ENCODE results near the gene ADGRG1. TPM values are rescaled to one million over a fixed set of nuclear protein-coding genes. Genes with fewer than 3 reads are reported as not detected.

Gene ADGRG1
- total and polyA plus RNA-seq, 8 donors: 36.4 to 102 (median 79.1) TPM

GRCh38 chr16:57667048-57667525 is 38.7 kb downstream of the ADGRG1 start:
- H3K4me1 ChIP-seq: no peaks in the 10 kb centered on the region
- H3K9me3 ChIP-seq: no peaks in the 10 kb centered on the region
- H3K27me3 ChIP-seq: no peaks in the 10 kb centered on the region
- no peak for FAIRE-seq
- ATAC-seq: peak in 3 of 4 donors; percentile 4 to 7 (median 5)
- H3K27ac ChIP-seq: no peak overlapping the region
- peaks cover 0 to 23% (median 6%) of the 10 kb centered on the region in 3 donors for H3K36me3 ChIP-seq
- no peak overlapping the region for H3K4me3 ChIP-seq
- intact Hi-C loops (cut with DNase I): no loop called here
- peak in 1 of 6 donors; percentile 53 for DNase-seq
- no peak for TF ChIP-seq CTCF (IDR thresholded peaks at IDR 0.05)
- WGBS, 2 donors: 70 to 85% methylated on average over 5 of the region's 5 CpGs

- 67 to 74% methylated on average over 16 to 17 of the region's 17 CpGs for WGBS, 2 donors
- peak; percentile 24 to 59 (median 52) for ATAC-seq
These were observed 39.3 kb downstream of the ADGRG1 start for GRCh38 chr16:57667526-57668262.

GRCh38 chr16:57668263-57668571 is 39.8 kb downstream of the ADGRG1 start, which contains the start of gene ADGRG3:
TSS of gene ADGRG3 (plus strand) at chr16:57668306. CDS start at chr16:57668348, 42 bp downstream.
- Histone ChIP-seq H3K27ac (no peak within 1 kb of the TSS), H3K36me3 (peaks cover 0 to 12% (median 6%) of the 10 kb centered on the region in 3 donors), H3K4me3 (no peak within 1 kb of the TSS), H3K27me3 (no peaks in the 10 kb centered on the region), H3K9me3 (no peaks in the 10 kb centered on the region), H3K4me1 (no peaks in the 10 kb centered on the region)
- intact Hi-C loops (cut with DNase I): no loop called here
- 94 to 95% methylated on average over 8 to 11 of the region's 11 CpGs for WGBS, 2 donors
- FAIRE-seq (no peak), DNase-seq (peak in 1 of 6 donors; percentile 70), ATAC-seq (no peak)
- no peak for TF ChIP-seq CTCF (IDR thresholded peaks at IDR 0.05)

More at GRCh38 chr16:57667526-57668262, 39.3 kb downstream of the ADGRG1 start:
- FAIRE-seq (no peak), DNase-seq (peak in 1 of 6 donors; percentile 56)
- Histone ChIP-seq H3K4me1 (no peaks in the 10 kb centered on the region), H3K27me3 (no peaks in the 10 kb centered on the region), H3K4me3 (no peak overlapping the region), H3K36me3 (peaks cover 0 to 17% (median 6%) of the 10 kb centered on the region in 3 donors), H3K27ac (no peak overlapping the region), H3K9me3 (no peaks in the 10 kb centered on the region)
- intact Hi-C loops (cut with DNase I): no loop called here
- TF ChIP-seq CTCF (IDR thresholded peaks at IDR 0.05): no peak

GRCh38 chr16:57668630-57669475 is 40.4 kb downstream of the ADGRG1 start:
- DNase-seq (peak in 1 of 6 donors; percentile 50), ATAC-seq (no peak), FAIRE-seq (no peak)
- H3K36me3 ChIP-seq: peaks cover 0 to 5% (median under 1%) of the 10 kb centered on the region in 3 donors
- no peak overlapping the region for H3K27ac ChIP-seq
- TF ChIP-seq CTCF (IDR thresholded peaks at IDR 0.05): no peak
- intact Hi-C loops (cut with DNase I): no loop called here
- no peaks in the 10 kb centered on the region for H3K27me3 ChIP-seq
- no peaks in the 10 kb centered on the region for H3K4me1 ChIP-seq
- no peaks in the 10 kb centered on the region for H3K9me3 ChIP-seq
- H3K4me3 ChIP-seq: no peak overlapping the region
- WGBS, 2 donors: 88 to 90% methylated on average over 20 of the region's 20 CpGs
